Testis (tissue), 2 donors: ENCODE data around the gene VWA5A.

Experiments
- CTCF ChIP-seq, 3 experiments: fragments of 450-650 bp in 2 of 3; fragments of 200-600 bp in 1 of 3; sonication (generic) in 1 of 3; IDR thresholded peaks; one replicate each; pipeline ENCODE4 v1.5.1; 2016 to 2019; ENCODE audit warnings: antibody characterized with exemption in 3 of 3, mild to moderate bottlenecking in 2 of 3, moderate library complexity in 1 of 3
- POLR2A ChIP-seq: fragments of 450-650 bp; IDR thresholded peaks from one replicate; pipeline ENCODE4 v1.6.1; 2017; ENCODE audit warnings: antibody characterized with exemption, mild to moderate bottlenecking, moderate library complexity

- no peak for TF ChIP-seq CTCF (IDR thresholded peaks at IDR 0.05)
- TF ChIP-seq POLR2A = no peak
Measured at GRCh38 chr11:124193221-124194010, 78.2 kb downstream of the VWA5A start.
